Heart left ventricle (tissue), 16 donors: ENCODE measurements around the gene BAIAP2L2. TPM values are rescaled to one million over a fixed set of nuclear protein-coding genes. Genes with fewer than 3 reads are reported as not detected.
"Not testable (repeated sequence)": the region's sequence is repeated elsewhere in the genome, so short reads cannot be mapped to it uniquely, and the experiment has no call there.

Experiments
- ATAC-seq, 4 donors: fragments of 200-7000 bp; cut with Tn5 transposase; one replicate each; pipeline ENCODE4 v1.9.1; 2020 to 2022; ENCODE audit warnings: moderate library complexity in 4 of 4, mild to moderate bottlenecking in 3 of 4, moderate number of reproducible peaks in 1 of 4
- DNase-seq, 5 donors: peaks; one replicate each; pipeline ENCODE4 v3.0.0-alpha.2; 2020
- H3K27ac ChIP-seq, 12 donors: fragments of 200-600 bp; sonication (generic) in 4 of 12; one replicate each; pipeline versions ENCODE4 v1.5.0 to v1.8.0; 2016 to 2022; ENCODE audit warnings: mild to moderate bottlenecking in 2 of 12
- H3K27me3 ChIP-seq, 9 donors: fragments of 200-600 bp; sonication (generic) in 2 of 9; one replicate each; pipeline versions ENCODE4 v1.5.1 to v1.8.0; 2016 to 2022; ENCODE audit warnings: mild to moderate bottlenecking in 3 of 9
- H3K36me3 ChIP-seq, 9 donors: fragments of 200-600 bp; sonication (generic) in 2 of 9; one replicate each; pipeline versions ENCODE4 v1.5.0 to v1.8.0; 2018 to 2022; ENCODE audit warnings: mild to moderate bottlenecking in 2 of 9
- H3K4me1 ChIP-seq, 12 donors: fragments of 200-600 bp; sonication (generic) in 4 of 12; one replicate each; pipeline versions ENCODE4 v1.5.0 to v1.8.0; 2016 to 2022; ENCODE audit warnings: mild to moderate bottlenecking in 3 of 12
- H3K4me3 ChIP-seq, 12 donors: fragments of 200-600 bp; sonication (generic) in 4 of 12; one replicate each; pipeline versions ENCODE4 v1.5.0 to v1.8.0; 2017 to 2022; ENCODE audit warnings: mild to moderate bottlenecking in 9 of 12, moderate library complexity in 4 of 12
- H3K9me3 ChIP-seq, 12 donors: fragments of 200-600 bp; sonication (generic) in 4 of 12; one replicate each; pipeline versions ENCODE4 v1.5.0 to v1.8.0; 2016 to 2022; ENCODE audit warnings: mild to moderate bottlenecking in 1 of 12
- CTCF ChIP-seq, 12 donors: fragments of 200-600 bp; sonication (generic) in 4 of 12; IDR thresholded peaks; one replicate each; pipeline versions ENCODE4 v1.5.0 to v1.8.0; 2018 to 2022; ENCODE audit warnings: antibody characterized with exemption in 12 of 12, mild to moderate bottlenecking in 5 of 12
- POLR2A ChIP-seq, 2 donors: fragments of 450-650 bp; IDR thresholded peaks; one replicate each; pipeline ENCODE4 v1.6.1; 2017; ENCODE audit warnings: antibody characterized with exemption in 2 of 2, mild to moderate bottlenecking in 2 of 2, moderate library complexity in 2 of 2
- WGBS, 4 donors: extraction: QIAGEN DNeasy Blood & Tissue Kit in 2 of 4; methylation state at CpG; one replicate each; pipeline versions ENCODE4 v1.1.5 to v1.1.7; 2013 to 2018; 5-methylcytosine and 5-hydroxymethylcytosine counted together
- intact Hi-C, 10 donors: fragments of 100-400 bp; cut with DNase I; formaldehyde crosslinking; loops; one replicate each; pipeline versions ENCODE4 v1.11.1 to v1.14.2; 2022
- long read RNA-seq, 3 donors: library from polyadenylated mRNA; unstranded; transcript quantifications; one replicate each; pipeline ENCODE4 v2.0.0, GENCODE V29; 2020 to 2021
- polyA plus RNA-seq, 2 donors: library from polyadenylated mRNA; stranded (reverse); fragments of 200-250 nt; gene quantifications; one replicate each; pipeline ENCODE4 v1.2.3, GENCODE V29; 2013
- total RNA-seq, 9 donors: library from RNA; depleted of rRNA in 2 of 9; stranded (reverse); fragments of >200 nt in 2 of 9; fragmentation: NEBNext Ultra II Directional in 3 of 9; extraction: Animal tissue kit (Norgen Biotek cat#: 25700) in 3 of 9; gene quantifications; one replicate each; pipeline versions ENCODE4 v1.1.0 to v1.2.4, GENCODE V29; 2016 to 2023
- donor health status: ischemic (EF 13 %, LVEDD 7.1; RV severe dilation, severe dysfunction).
- donor health status: healthy with polysubstance abuse.
- donor health status: DM: no; HTN: yes; CAD: no.
- donor health status: DM: no; HTN: no; CAD: no.
- donor health status: ischemic (EF 25% LVEDD 6.9; RV normal size, moderate dysfunction).
- donor health status: ischemic (EF 25% LVEDD 5.7; RV mildly dilated, moderate dysfunction).
- donor health status: healthy.
- donor health status: DM: yes; HTN: yes; CAD: no.
- donor health status: ischemic (EF 35%, LVEDD 5.7; RV mildly dilated, moderate dysfunction).
- donor health status: nonischemic (EF 11% LVEDD 7.7; RV severe dilation, severe dysfunction).
- donor health status: DM: yes; HTN: yes; CAD: no.
- donor health status: PGD.
- donor health status: ischemic (EF 29% LVEDD 5.4; RV normal size, mild dysfunction).
- donor health status: nonischemic (EF 23%, LVEDD 6.1; RV moderate dilation, normal function).

Gene BAIAP2L2, protein sequence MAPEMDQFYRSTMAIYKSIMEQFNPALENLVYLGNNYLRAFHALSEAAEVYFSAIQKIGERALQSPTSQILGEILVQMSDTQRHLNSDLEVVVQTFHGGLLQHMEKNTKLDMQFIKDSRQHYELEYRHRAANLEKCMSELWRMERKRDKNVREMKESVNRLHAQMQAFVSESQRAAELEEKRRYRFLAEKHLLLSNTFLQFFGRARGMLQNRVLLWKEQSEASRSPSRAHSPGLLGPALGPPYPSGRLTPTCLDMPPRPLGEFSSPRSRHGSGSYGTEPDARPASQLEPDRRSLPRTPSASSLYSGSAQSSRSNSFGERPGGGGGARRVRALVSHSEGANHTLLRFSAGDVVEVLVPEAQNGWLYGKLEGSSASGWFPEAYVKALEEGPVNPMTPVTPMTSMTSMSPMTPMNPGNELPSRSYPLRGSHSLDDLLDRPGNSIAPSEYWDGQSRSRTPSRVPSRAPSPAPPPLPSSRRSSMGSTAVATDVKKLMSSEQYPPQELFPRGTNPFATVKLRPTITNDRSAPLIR
- total RNA-seq (under 1 TPM in 8 of 9 donors, not detected in 1; 0.09 to 0.30 (median 0.22) TPM), polyA plus RNA-seq (under 1 TPM; 0.17 to 0.27 TPM)
- long read RNA-seq, donor 1, partial matches to known transcripts: 0 of 1 reads
- long read RNA-seq, donor 1, other reads (novel, unspliced or antisense): 1 of 1 reads
- long read RNA-seq, donor 2, partial matches to known transcripts: 0 of 3 reads
- long read RNA-seq, donor 2, other reads (novel, unspliced or antisense): 3 of 3 reads
- long read RNA-seq, donor 3, partial matches to known transcripts: 0 of 1 reads
- long read RNA-seq, donor 3, other reads (novel, unspliced or antisense): 1 of 1 reads

DNA sequence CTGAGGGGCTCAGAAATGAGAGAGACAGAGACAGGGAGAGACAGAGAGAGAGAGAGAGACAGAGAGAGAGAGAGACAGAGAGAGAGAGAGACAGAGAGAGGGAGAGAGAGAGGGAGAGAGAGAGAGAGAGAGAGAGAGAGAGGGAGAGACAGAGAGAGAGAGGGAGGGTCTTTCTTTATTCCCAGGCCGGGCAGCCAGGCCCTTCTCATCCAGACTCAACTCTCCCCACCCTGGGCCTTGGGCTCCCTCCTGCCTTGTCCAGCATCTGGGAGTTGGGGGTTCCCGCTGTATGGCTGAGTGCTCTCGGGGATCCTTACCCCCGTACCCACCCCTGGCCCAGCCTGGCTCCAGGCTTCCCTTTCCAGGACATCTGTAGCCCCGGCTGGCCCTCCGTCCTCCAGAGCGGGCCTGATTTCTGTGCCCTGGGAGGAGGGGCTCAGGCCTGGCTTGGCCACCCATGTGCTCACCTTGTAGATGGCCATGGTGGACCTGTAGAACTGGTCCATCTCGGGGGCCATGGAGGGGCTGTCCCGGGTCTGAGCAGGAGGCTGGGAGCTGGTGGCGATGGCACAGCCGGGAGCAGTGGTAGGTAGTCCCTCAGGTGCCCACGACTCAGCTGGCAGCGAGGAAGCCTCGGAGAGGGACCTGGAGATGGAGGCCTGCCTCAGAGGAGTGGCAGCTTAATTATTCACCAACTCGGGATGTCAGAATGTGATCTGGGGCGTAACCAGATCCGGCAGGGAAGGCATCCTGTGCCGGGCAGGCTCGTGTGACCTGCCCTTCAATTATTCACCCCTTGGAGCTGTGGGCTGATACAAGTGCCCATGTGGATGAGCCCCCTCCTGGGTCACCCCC, at the start of gene BAIAP2L2:
Gene BAIAP2L2, minus strand, starts transcription at position 677 of the 855 bp plus-strand sequence. Its CDS starts 159 bp downstream, at position 518.
- Histone ChIP-seq H3K9me3 (no peaks in the 10 kb centered on the region), H3K27ac (no peak within 1 kb of the TSS), H3K4me1 (peaks cover 0 to 12% (median 6%) of the 10 kb centered on the region in 12 donors), H3K27me3 (no peaks in the 10 kb centered on the region), H3K36me3 (peaks cover 0 to 10% (median 0%) of the 10 kb centered on the region in 9 donors), H3K4me3 (no peak within 1 kb of the TSS)
- TF ChIP-seq POLR2A (IDR thresholded peaks at IDR 0.05) (no peak), CTCF (IDR thresholded peaks at IDR 0.05) (no peak)
- DNase-seq (peak in 1 of 5 donors; percentile 56), ATAC-seq (no peak)
- WGBS, 4 donors: 90 to 93% (median 91%) methylated on average over 17 to 19 of the region's 19 CpGs
- intact Hi-C loops: loop anchor here in 5 of 10 donors (5.0 to 10.0 kb wide), 5 partner anchors 95 to 242 kb away; partner anchors contain the start of gene MAFF (in 2 of the 5)

GRCh38 chr22:38155703-38156102, 45.2 kb upstream of the BAIAP2L2 start:
- no peak for TF ChIP-seq CTCF (IDR thresholded peaks at IDR 0.05)
- no peak for TF ChIP-seq POLR2A (IDR thresholded peaks at IDR 0.05)
- intact Hi-C loops: no loop called here
- Histone ChIP-seq H3K4me1 (no peaks in the 10 kb centered on the region), H3K27me3 (no peaks in the 10 kb centered on the region), H3K4me3 (no peak overlapping the region), H3K36me3 (no peaks in the 10 kb centered on the region), H3K9me3 (no peaks in the 10 kb centered on the region), H3K27ac (no peak overlapping the region)
- ATAC-seq: no peak
- 85 to 94% (median 90%) methylated on average over 1 of the region's 1 CpG for WGBS, 4 donors
- DNase-seq: no peak

- H3K4me3 ChIP-seq, ATAC-seq, DNase-seq, H3K27me3 ChIP-seq, H3K27ac ChIP-seq, intact Hi-C loops, H3K36me3 ChIP-seq, H3K4me1 ChIP-seq, H3K9me3 ChIP-seq: not testable (repeated sequence)
- WGBS, 4 donors: 62 to 78% (median 73%) methylated on average over 1 of the region's 1 CpG
- peak in 1 of 12 donors; percentile 5 for TF ChIP-seq CTCF (IDR thresholded peaks at IDR 0.05)
These were observed 44.1 kb upstream of the BAIAP2L2 start for GRCh38 chr22:38154563-38154915.
